ENCODE measurements around the gene NKAIN2. TPM values are rescaled to one million over a fixed set of nuclear protein-coding genes. Genes with fewer than 3 reads are reported as not detected.

Gene NKAIN2
- total RNA-seq, 1 experiment from 2014 or later, result not detected

DNA sequence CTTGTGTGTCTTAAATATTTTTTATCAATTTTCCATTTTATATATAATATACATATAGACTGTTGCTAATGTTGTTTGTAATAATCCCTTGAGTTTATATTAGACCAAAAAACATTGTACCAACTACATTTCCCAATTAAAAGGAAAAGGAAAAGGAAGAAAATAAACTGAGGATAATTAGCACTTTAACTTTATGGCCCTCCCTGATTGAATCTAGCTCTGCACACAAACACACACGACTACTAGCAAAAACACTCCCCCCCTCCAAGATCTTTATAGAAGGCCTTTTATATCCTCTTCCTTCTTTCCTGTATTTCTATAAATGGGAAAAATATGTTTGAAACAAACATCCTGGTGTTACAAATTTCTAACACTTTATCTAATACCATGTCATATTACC is 276.8 kb downstream of the NKAIN2 start:
- Histone ChIP-seq H3K4me1 (replicated peaks) (no peaks in the 10 kb centered on the region), H3K4me3 (no peak overlapping the region), H3K36me3 (no peaks in the 10 kb centered on the region), H3K9me3 (replicated peaks) (no peaks in the 10 kb centered on the region), H3K27ac (no peak overlapping the region), H3K27me3 (replicated peaks) (no peaks in the 10 kb centered on the region)
- DNase-seq (ENCODE audit: low read depth in 1 of 2, low spot score in 2 of 2), result no peak

DNA sequence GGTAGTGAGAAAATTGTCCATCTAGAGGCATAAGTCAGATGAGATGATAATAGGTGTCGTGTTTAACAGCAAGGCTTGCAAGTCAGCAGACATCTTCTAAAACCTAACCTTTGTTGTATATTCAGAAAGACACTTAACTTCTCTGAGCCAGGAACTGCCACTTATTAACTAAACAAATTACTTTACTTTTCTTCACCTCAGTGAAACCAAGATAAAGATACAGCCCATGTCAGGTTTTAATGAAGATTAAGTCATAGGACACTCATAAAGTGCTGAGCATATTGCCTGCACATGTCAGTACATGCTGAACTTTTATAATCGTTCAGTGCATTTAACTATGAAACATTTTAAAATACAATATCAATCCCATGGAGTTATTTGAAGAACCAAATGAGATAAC is 286.8 kb downstream of the NKAIN2 start:
- H3K4me1 ChIP-seq (replicated peaks), result no peaks in the 10 kb centered on the region
- no peaks in the 10 kb centered on the region for H3K36me3 ChIP-seq
- no peak overlapping the region for H3K4me3 ChIP-seq
- DNase-seq (ENCODE audit: low read depth in 1 of 2, low spot score in 2 of 2), result no peak
- no peak overlapping the region for H3K27ac ChIP-seq
- H3K27me3 ChIP-seq (replicated peaks), result no peaks in the 10 kb centered on the region
- H3K9me3 ChIP-seq (replicated peaks), result no peaks in the 10 kb centered on the region

DNA sequence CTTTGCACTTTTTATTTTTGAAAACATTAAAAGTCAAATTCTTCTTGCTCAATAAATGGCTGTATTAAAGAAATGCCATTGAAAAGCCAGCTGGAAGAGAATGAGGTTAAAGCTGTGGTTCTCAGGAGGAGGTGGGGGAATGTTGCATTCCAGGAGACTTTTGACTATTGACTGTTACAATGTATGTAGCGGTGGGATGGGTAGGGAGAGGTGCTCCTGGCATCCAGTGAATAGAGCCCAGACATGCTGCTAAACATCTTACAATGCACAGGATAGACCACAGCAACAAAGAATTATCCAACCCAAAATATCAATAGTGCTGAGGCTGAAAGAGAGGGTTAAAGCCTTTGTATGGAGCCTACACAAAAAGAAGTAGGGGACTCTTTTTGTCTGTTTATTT is 295.9 kb downstream of the NKAIN2 start:
- H3K9me3 ChIP-seq (replicated peaks), result no peaks in the 10 kb centered on the region
- H3K27ac ChIP-seq, result no peak overlapping the region
- H3K27me3 ChIP-seq (replicated peaks), result no peaks in the 10 kb centered on the region
- H3K4me1 ChIP-seq (replicated peaks), result no peaks in the 10 kb centered on the region
- no peak for DNase-seq (ENCODE audit: low read depth in 1 of 2, low spot score in 2 of 2)
- no peak overlapping the region for H3K4me3 ChIP-seq
- H3K36me3 ChIP-seq, result no peaks in the 10 kb centered on the region

DNA sequence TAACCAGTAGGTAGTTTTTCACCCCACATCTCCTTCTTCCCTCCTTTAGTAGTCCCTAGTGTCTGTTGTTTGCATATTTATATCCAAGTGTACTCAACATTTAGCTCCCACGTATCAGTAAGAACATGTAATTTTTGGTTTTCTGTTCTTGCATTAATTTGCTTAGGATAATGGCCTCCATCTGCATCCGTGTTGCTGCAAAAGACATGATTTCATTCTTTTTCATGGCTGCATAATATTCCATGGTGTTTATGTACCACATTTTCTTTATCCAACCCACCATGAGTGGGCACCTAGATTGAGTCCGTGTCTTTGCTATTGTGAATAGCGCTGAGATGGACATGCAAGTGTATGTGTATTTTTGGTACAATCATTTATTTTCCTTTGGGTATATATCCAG is 306.8 kb downstream of the NKAIN2 start:
- no peak for DNase-seq (ENCODE audit: low read depth in 1 of 2, low spot score in 2 of 2)
- Histone ChIP-seq H3K4me3 (no peak overlapping the region), H3K4me1 (replicated peaks) (no peaks in the 10 kb centered on the region), H3K27me3 (replicated peaks) (no peaks in the 10 kb centered on the region), H3K36me3 (no peaks in the 10 kb centered on the region), H3K27ac (no peak overlapping the region), H3K9me3 (replicated peaks) (no peaks in the 10 kb centered on the region)

DNA sequence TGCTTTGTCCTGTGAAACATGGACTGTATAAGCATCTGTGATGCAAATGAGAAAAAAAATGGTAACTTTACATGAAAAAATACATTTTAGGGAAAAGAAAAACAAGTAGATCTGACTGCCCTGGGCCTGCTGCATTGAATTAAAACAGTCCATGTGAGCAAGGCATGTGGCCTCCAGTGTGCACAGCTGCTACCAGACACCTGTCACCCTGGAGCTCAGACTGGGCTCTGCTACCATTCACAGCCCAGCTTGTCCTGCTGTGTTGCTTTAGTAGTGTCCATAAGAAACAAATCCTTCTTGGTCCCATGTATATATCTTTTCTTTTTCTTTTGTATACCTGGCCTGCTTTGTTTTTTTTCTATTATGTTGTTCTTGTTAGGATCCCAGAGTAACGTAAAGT is 315.9 kb downstream of the NKAIN2 start:
- Histone ChIP-seq H3K27ac (no peak overlapping the region), H3K9me3 (replicated peaks) (no peaks in the 10 kb centered on the region), H3K4me3 (no peak overlapping the region), H3K4me1 (replicated peaks) (no peaks in the 10 kb centered on the region), H3K36me3 (no peaks in the 10 kb centered on the region), H3K27me3 (replicated peaks) (0 out of 2 replicates have a peak, but pooled peaks cover 5% of the 10 kb centered on the region)
- DNase-seq (ENCODE audit: low read depth in 1 of 2, low spot score in 2 of 2), result no peak

DNA sequence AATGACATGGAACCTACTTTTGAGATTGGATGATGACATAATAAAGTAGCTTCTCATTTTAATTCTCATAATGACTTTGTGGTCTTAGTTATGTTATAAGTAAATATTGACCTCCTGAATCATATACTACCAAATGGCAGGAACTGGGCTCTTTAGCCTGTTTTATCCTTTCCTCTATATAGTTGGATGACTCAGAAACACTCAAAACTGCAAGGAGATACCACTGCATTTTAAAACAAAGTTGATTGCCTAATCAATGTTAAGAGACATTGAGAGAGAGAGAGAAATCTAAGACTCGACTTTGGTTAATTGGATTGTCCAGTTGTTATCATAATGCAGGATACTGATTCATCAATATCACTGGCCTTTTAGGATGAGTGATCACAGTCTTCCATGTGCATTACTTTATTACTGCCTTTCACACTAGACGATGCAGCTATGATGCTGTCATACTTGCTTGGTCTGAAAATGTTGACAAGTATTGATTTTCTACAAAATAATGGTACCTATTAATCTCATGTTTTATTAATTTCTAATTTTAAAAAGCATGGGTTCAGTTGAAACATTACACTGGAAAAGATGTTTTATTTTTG is 320.0 kb downstream of the NKAIN2 start:
- H3K27me3 ChIP-seq (replicated peaks), result 0 out of 2 replicates have a peak, but pooled peaks cover 5% of the 10 kb centered on the region
- H3K9me3 ChIP-seq (replicated peaks), result no peaks in the 10 kb centered on the region
- no peaks in the 10 kb centered on the region for H3K36me3 ChIP-seq
- no peak overlapping the region for H3K4me3 ChIP-seq
- no peak overlapping the region for H3K27ac ChIP-seq
- H3K4me1 ChIP-seq (replicated peaks), result no peaks in the 10 kb centered on the region
- DNase-seq (ENCODE audit: low read depth in 1 of 2, low spot score in 2 of 2), result no peak

DNA sequence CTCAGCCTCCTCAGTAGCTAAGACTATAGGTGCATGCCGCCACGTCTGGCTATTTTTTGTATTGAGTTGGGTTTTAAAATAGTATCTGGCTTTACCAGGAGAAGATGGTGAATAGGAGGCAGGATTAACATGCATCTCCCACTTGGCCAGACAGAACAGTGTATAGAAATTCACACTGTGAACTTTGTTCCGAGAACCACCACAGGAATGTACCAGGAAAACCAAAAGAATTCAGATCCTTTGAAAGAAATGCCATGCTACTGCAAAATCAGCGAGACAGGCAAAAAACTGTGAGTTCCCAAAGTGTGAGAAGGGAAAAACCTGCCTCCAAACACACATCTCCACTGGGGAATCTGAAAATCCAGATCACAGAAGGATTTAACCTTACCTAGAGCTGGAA is 327.6 kb downstream of the NKAIN2 start:
- no peaks in the 10 kb centered on the region for H3K36me3 ChIP-seq
- H3K4me3 ChIP-seq, result no peak overlapping the region
- no peaks in the 10 kb centered on the region for H3K9me3 ChIP-seq (replicated peaks)
- DNase-seq (ENCODE audit: low read depth in 1 of 2, low spot score in 2 of 2), result peak in 1 of 2 experiments; percentile 4
- no peak overlapping the region for H3K27ac ChIP-seq
- H3K4me1 ChIP-seq (replicated peaks), result peaks cover 5% of the 10 kb centered on the region; the same call in 1 of the 2 replicates
- H3K27me3 ChIP-seq (replicated peaks), result no peaks in the 10 kb centered on the region

DNA sequence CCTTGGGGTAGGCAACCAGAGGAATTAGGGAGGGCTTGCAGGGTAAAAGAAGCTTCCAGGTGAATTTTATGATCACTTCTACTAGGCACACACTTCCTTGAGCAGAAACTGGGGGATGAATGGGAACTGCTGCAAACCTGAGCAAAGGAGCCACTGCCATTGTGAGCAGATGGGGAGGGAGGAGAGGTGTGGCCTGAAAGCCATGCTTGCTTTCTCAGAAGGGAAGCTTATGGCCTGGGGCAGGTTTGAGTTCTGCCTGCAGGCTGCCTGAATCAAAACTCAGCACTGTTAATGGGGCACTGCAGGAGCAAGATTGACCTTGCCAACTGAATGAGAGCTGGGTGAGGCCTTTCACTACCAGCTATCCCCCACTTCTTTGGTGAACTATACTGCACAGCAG is 328.1 kb downstream of the NKAIN2 start:
- no peak overlapping the region for H3K4me3 ChIP-seq
- peaks cover 5% of the 10 kb centered on the region; the same call in 1 of the 2 replicates for H3K4me1 ChIP-seq (replicated peaks)
- no peak overlapping the region for H3K27ac ChIP-seq
- H3K36me3 ChIP-seq, result no peaks in the 10 kb centered on the region
- DNase-seq (ENCODE audit: low read depth in 1 of 2, low spot score in 2 of 2), result no peak
- H3K9me3 ChIP-seq (replicated peaks), result no peaks in the 10 kb centered on the region
- H3K27me3 ChIP-seq (replicated peaks), result no peaks in the 10 kb centered on the region

DNA sequence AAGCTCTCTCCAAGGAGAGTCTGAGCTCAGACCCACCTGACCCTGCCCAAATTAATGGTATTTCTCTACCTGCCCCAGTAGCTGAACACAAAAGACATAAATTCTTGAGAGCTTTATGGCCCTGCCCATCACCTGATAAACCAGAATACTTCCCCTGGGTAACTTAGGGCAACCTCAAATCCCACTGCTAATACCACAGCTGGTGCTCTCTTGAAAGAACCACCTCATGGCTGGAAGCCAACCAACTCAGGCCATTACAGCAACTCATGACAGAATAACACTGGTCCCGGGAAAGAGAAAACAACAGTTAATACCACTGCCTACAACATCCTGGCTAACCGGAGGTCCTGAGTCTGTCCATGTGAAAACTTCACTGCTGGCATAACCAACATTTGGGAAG is 328.6 kb downstream of the NKAIN2 start:
- no peaks in the 10 kb centered on the region for H3K9me3 ChIP-seq (replicated peaks)
- no peaks in the 10 kb centered on the region for H3K36me3 ChIP-seq
- H3K4me1 ChIP-seq (replicated peaks), result peaks cover 5% of the 10 kb centered on the region; the same call in 1 of the 2 replicates
- no peaks in the 10 kb centered on the region for H3K27me3 ChIP-seq (replicated peaks)
- DNase-seq (ENCODE audit: low read depth in 1 of 2, low spot score in 2 of 2), result no peak
- H3K27ac ChIP-seq, result no peak overlapping the region
- no peak overlapping the region for H3K4me3 ChIP-seq

DNA sequence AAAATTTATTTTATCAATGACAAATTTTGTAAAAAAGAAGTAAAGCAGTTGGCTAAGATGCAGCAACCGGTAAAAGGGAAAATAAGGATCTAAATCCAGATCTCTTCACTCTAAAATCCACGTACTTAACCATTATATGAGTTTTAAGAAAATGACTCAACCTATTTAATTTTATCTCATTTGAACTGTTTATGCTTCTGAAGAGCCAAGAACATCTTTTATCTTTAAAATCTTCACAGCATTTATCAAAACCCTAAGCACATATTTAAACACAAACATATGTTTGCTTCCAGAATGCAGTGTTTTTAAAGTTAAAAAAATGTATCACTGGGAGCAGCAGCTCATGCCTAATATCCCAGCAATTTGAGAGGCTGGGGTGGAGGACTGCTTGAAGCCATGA is 339.2 kb downstream of the NKAIN2 start:
- H3K27me3 ChIP-seq (replicated peaks), result no peaks in the 10 kb centered on the region
- H3K4me3 ChIP-seq, result no peak overlapping the region
- H3K27ac ChIP-seq, result no peak overlapping the region
- H3K36me3 ChIP-seq, result no peaks in the 10 kb centered on the region
- no peaks in the 10 kb centered on the region for H3K4me1 ChIP-seq (replicated peaks)
- no peak for DNase-seq (ENCODE audit: low read depth in 1 of 2, low spot score in 2 of 2)
- H3K9me3 ChIP-seq (replicated peaks), result no peaks in the 10 kb centered on the region

DNA sequence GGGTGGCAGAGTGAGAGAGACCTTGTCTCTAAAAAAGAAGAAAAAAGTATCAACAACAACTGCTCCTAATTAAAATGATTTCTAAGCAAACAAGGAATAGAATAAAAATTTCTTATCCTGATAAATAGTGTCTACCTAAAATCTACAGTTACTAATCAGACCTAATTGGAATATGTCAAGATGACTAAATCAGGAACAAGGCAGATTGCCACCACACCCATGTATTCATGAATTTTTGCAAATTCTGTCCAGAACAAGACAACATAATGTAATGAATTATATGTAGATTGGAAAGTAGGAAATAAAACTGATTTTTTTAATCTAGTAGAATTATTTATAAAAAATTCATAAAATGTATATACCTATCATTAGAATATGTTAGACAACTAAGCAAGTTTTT is 339.8 kb downstream of the NKAIN2 start:
- Histone ChIP-seq H3K36me3 (no peaks in the 10 kb centered on the region), H3K27me3 (replicated peaks) (no peaks in the 10 kb centered on the region), H3K4me3 (no peak overlapping the region), H3K4me1 (replicated peaks) (no peaks in the 10 kb centered on the region), H3K27ac (no peak overlapping the region), H3K9me3 (replicated peaks) (no peaks in the 10 kb centered on the region)
- DNase-seq (ENCODE audit: low read depth in 1 of 2, low spot score in 2 of 2), result no peak

DNA sequence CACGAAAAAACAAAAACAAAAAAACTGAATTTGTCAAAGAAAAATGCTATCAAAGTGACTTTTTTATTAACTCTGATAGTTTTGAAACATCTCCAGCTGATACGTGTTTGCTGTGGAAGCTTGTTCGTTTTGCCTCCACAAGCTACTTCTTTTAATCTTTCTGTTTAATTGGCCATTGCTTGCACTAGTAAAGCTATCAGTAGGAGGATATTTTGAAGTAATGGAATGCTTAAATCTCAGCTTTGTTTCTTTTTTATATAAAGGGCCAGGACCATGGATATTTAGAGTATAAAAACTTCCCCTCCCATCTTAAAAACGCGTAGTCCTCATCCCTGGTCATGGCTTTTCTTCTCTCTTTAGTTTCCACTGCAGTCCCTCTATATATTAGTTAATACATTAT is 344.0 kb downstream of the NKAIN2 start:
- Histone ChIP-seq H3K36me3 (no peaks in the 10 kb centered on the region), H3K9me3 (replicated peaks) (no peaks in the 10 kb centered on the region), H3K27ac (no peak overlapping the region), H3K27me3 (replicated peaks) (no peaks in the 10 kb centered on the region; the same call in 1 of the 2 replicates), H3K4me3 (no peak overlapping the region), H3K4me1 (replicated peaks) (no peaks in the 10 kb centered on the region)
- no peak for DNase-seq (ENCODE audit: low read depth in 1 of 2, low spot score in 2 of 2)

DNA sequence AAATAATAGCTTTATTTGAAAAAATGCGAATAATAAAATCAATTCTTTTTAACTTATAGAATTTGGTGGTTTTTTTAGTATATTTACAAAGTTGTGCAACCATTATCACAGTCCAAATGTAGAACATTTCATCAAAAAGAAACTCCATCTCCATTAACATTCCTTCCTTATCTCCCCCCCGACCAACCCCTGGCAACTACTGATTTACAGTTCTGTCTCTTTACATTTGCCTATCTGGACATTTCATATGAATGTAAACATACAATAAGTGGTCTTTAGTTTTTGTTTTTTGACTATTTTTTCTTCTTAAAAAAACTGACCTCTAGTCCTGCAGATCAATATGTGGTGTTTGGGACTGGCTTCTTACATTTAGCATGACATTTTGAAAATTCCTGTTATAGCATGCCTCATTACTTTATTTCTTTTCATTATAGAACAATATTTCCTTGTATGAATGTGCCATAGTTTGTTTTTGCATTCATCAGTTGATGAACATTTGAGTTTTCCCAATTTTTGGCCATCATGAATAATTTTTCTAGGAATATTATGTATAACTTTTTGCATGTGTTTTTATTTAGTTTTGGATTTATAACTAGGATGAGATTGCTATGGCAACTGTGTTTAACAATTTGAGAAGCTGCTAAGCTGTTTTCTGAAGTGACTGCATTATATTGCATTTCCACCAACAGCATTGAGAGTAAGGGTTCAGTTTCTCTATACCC is 344.7 kb downstream of the NKAIN2 start:
- Histone ChIP-seq H3K9me3 (replicated peaks) (no peaks in the 10 kb centered on the region), H3K27ac (no peak overlapping the region), H3K4me1 (replicated peaks) (no peaks in the 10 kb centered on the region), H3K4me3 (no peak overlapping the region), H3K27me3 (replicated peaks) (no peaks in the 10 kb centered on the region; the same call in 1 of the 2 replicates), H3K36me3 (no peaks in the 10 kb centered on the region)
- no peak for DNase-seq (ENCODE audit: low read depth in 1 of 2, low spot score in 2 of 2)

DNA sequence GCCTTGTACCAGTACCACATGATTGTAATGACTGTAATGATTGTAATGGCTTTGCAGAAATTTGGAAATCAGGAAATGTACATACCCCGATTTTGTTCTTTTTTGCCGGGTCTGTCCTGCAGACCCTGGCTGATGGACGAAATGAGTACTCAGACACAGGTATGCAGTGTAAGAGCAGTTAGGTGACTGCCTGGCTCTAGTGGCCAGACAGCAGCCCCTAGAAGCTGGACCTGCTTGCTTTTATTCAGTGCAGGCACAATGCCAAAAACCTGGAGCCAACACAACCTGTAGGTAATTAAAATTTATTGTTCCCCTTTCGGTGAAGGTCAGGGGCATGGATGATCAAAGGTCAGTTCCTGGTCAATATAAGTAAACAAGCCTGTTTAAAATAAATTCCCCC is 346.0 kb downstream of the NKAIN2 start:
- Histone ChIP-seq H3K27me3 (replicated peaks) (no peaks in the 10 kb centered on the region; the same call in 1 of the 2 replicates), H3K36me3 (no peaks in the 10 kb centered on the region), H3K9me3 (replicated peaks) (no peaks in the 10 kb centered on the region), H3K4me1 (replicated peaks) (no peaks in the 10 kb centered on the region), H3K27ac (no peak overlapping the region), H3K4me3 (no peak overlapping the region)
- DNase-seq (ENCODE audit: low read depth in 1 of 2, low spot score in 2 of 2), result no peak
